GM19468 (cell line): ENCODE data around the gene SLC16A4.
"Not testable (repeated sequence)": the region's sequence is repeated elsewhere in the genome, so short reads cannot be mapped to it uniquely, and the experiment has no call there.

ENCODE experiments used
- ATAC-seq: cut with Tn5 transposase; IDR thresholded peaks from one replicate; pipeline ENCODE4 v1.9.1; 2021; ENCODE audit warnings: mild to moderate bottlenecking, moderate library complexity, moderate number of reproducible peaks; ENCODE audit not compliant: unreplicated experiment; ENCODE audit errors: extremely low read depth

Gene SLC16A4

DNA sequence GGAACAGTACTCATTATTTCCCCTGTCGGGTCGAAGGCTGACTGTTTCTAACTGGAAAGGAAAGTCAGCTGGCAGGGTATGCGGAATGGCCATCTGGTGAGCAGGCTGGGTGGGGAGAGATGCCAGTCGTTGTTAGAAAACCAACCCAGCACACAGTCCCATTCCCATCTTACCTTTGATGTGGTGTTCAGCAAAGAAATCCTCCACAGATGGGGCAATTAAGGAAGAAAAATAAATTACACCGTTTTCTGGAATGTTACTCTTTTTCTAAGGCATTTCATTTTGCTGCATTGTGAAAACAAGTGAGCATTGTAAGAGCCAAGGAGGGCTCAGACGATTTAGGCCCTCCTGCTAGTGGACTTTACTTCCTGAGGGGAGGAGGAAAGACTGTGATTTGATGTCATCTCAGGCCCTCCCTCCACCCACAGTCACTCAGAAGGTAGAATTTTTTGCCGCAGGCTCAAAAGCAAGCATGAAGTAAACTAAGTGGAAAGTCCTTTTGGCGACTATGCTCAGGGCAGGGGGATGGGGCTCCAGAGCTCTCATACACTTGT lies at the start of gene SLC16A4:
SLC16A4 (minus strand) TSS at position 335 of the 554 bp plus-strand sequence. CDS start 1,703 bp downstream, outside the sequence.
- ATAC-seq: no peak

DNA sequence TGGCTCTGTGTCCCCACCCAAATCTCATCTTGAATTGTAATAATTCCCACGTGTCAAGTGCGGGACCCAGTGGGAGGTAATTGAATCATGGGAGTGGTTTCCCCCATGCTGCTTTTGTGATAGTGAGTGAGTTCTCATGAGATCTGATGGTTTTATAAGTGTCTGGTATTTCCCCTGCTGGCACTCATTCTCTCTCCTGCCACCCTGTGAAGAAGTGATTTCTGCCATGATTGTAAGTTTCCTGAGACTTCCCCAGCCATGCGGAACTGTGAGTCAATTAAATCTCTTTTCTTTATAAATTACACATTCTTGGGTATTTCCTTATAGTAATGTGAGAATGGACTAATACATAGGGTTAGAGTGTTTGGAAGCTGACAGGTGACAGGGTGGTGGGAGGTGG lies 49.0 kb upstream of the SLC16A4 start:
- not testable (repeated sequence) for ATAC-seq

DNA sequence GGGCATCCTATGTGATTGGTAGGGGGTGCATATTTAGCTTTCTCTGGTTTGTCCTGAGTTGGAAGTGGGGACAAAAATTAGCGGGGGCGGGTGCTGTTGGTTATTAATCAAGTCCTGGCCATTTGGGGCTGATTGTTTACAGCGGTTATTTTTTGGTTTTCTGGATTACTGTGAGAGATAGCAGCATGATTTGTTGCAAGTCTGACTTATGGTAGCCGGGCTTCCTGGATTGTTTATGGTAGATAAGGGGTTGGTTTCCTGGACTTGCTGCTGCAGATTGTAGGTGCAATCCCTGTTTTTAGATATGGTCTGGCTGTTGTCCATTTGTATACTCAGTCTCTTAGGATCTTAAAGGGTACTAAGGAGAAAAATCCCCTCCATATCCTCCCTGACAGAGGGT lies 48.1 kb upstream of the SLC16A4 start:
- ATAC-seq: no peak

DNA sequence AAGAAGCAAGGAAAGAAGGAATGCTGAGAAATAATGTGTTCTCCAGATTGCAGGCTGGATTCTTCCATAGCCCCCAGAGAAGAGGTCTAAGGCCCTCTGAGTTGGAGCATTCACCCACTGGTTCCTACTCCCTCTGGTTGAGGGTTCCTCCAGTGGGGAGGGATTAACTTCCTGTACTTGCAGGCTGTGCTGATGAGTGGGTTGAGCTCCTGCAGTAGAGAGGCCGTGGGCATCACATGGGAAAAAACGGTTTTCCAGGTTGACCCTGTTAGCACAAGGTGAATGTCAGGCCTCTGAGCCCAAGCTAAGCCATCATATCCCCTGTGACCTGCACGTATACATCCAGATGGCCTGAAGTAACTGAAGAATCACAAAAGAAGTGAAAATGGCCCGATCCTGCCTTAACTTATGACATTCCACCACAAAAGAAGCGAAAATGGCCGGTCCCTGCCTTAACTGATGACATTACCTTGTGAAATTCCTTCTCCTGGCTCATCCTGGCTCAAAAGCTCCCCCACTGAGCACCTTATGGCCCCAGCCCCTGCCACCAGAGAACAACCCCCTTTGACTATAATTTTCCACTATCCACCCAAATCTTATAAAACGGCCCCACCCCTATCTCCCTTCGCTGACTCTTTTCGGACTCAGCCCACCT lies 46.9 kb upstream of the SLC16A4 start:
- not testable (repeated sequence) for ATAC-seq

DNA sequence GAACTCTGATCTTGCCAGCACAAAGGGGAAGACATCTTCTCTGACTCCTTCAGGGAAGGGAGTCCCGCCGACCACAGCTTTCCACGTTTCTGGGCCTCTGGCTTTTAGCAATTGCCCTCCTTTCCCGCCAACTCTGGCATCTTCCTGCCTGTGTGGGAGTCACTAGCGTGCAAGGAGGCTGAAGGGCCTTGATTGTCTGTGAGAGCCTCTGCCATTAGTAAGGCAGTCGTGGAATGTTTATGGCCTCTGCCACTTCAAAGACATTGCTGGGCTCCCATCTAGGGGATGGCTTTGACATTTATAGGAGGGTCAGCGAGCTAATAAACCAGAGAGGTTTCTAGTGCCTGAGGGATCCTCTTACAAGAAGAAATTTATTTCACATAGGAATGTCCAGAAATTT lies 45.8 kb upstream of the SLC16A4 start:
- no peak for ATAC-seq

DNA sequence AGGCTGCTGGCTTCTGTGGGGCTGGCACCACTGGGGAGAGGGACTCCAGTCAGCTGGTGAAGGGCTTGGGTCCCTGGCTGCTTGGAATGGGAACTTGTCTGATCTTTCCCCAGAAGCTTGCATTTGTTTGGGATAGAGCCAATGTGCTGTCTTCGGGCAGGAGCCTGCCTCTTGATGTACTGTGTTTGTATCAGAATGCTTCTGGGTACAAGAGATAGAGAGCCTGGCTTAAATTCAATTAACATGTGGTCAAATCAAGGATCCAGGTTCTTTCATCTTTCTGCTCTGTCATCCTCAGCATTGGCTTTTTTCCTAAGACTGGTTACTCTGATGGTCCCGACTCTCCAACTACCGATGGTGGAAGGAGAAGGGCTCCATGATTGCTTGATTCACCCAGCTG lies 44.1 kb upstream of the SLC16A4 start:
- no peak for ATAC-seq

DNA sequence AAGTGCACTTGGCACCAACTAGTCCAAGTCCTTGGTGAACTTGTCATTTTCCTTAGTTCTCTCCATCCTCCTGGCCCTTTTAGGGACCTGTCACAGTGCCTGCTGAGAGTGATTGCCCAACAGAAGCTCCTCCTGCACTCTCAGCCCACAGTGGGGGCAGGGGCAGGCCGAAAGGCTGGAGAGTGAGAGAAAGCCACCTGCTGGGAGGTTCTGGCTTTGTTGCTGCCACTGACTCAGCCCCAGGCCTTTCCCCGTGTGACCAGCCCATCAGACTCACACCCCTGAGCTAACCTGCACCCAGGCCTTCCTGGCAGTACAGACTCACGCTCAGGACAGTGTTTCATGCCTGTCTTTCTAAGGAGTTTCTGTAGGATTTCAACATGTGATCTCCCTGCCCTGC lies 43.0 kb upstream of the SLC16A4 start:
- ATAC-seq: no peak

DNA sequence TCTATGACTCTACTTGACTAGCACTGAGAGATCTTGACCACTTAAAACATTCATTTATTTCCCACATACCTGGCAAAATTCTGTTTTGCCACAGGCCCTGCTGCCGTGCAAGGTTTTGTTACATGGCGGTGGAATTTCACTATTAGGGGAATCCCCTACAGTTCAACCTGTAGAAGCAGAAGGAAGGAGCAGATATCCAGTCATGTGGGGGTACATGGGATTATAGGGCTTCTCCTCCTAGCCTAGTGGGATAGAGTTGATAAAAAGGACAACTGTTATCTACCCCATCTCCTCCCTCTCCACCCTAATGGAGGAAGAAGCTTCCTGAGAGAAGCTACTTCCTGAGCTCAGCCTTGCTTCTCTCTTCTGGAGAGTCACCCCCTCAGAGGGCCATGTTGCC lies 42.4 kb upstream of the SLC16A4 start:
- no peak for ATAC-seq

DNA sequence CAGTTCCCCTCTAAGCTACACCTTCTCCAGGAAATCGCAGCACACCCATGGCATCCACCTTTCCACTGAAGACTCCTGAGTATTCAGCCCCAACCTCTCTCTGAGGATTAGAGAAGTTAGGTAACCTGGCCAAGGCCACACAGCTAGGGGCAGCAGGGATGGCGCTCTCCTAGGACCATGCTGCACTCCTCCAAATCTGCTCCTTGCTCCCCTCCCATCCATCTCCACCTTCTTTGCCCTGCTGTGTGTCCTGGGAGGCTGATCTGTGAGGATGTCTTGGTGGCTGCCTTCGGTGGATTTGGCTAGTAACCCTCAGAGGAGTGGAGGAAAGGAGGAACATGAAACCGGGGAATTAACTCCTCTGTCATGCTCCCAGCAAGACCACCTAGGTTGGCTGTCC lies 40.1 kb upstream of the SLC16A4 start:
- ATAC-seq: no peak

DNA sequence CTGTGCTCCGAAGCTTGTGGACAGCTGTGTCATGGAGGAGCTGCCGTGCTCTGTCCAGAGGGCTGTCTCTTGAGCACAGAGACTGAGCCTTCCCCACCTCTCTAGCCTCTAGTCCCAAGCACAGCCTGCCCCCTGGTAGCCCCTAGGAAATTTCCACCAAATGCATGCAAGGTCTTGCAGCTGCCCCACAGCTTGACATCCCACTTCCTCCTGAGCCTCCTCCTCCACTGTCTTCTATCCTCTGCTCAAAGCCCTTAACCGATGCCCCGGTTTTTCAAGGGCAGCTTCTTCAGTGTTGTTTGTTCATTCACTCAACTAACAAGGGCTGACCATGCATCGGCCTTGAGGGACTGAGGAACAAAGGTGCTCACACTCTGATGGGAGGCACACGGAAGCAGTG lies 39.5 kb upstream of the SLC16A4 start:
- ATAC-seq: no peak

DNA sequence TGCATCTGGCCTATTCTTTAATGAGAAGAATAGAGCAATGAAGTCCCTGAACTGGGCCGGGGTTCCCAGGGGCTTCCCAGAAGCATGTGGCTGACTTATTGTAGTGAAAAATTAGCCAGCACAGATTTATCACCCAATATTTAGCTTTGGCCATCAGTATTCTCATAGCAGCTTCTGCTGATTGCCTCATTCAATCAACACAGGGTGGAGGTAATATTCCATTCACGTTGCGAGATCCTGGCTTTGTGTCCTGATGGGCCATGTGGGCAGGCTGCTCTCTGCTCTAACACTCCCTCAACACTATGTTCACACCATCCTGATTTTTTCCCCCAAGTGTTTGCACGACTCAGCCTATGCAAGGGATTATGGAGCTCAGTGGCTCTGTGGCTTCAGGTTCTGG lies 38.1 kb upstream of the SLC16A4 start:
- ATAC-seq: no peak

DNA sequence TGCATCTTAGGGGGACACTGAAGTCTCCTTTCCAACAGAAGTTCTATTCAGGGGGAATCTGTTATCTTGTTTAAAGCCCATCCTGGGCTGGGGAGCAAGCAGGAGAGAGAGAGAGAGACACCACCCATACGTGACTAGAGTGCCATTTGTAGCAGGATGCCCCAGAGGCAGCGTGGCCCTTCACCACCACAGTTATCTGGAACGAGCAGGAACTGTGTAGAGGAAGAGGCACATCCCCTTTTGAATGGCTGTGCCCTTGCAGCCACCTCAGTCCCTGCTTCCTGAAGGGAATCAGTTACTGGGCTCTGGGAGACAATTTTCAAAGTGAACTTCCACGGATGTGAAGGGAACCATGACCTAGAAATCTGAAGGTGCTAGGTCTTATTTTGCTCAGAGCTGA lies 36.0 kb upstream of the SLC16A4 start:
- ATAC-seq: no peak

DNA sequence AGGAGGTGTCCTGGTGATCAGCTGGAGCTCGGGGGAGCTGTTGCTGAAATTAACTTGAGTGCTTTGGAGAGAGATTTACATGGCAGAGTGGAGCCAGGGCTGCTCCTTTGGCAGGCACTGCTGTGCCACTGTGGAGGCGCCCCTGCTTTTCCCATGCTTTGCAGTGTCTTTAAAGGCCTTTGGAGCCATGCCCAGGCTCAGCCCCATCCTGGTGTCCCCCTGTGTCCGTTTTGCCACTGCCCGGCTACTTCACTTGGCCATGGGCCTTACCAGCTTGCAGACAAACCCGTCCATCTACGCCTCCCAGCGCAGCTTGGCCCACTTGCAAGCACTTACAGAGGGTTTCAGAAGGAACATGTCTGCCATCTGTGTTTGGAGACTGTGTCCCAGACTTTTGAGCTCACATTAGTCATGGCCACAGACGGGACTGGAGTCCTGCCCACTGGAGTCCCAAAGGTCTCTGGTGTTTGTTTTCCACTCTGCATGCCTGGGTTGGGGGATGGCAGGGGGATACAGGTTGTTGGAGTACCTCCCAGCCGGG lies 34.9 kb upstream of the SLC16A4 start:
- ATAC-seq: no peak

DNA sequence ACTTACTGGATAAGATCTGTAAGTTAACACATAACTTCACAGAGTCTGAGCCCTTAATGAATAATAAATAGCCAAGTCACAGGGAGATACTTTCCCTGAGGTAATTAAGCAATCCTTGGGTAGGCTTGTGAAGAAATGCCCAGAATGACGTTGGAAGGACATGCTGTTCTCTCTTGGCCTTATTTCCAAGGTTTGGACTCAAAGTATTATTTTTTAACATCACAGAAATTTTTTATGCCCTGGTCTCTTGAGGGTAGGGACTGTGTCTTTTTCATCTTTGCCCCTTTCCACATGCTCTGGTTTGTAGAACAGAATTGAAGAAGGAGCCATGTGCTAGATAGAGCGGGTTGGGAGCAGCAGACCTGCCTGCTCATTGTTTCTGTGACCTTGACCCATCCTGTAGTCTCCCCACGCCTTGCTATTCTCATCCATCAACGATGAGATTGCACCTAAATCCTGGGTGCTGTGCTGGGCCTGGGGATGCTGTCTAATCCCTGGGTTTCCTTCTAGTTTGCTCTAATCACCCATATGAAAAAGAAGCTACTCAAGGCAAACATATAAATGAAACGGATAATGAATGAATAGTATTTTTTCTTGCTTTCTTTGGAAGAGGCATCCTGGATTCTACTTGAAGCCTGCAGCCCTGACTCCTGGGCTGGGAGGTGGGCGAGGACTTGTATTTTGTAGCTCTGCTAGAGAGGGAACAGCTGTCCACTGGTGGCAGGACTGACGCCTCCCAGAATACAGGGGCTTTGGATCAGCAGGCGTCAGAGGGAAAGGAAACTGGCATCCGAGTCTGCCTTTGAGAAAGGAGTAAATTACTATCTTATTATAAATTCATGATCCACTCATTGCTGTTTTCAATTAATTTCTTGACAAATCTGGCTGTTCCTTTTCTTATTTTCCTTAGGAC lies 34.1 kb upstream of the SLC16A4 start:
- ATAC-seq: no peak

DNA sequence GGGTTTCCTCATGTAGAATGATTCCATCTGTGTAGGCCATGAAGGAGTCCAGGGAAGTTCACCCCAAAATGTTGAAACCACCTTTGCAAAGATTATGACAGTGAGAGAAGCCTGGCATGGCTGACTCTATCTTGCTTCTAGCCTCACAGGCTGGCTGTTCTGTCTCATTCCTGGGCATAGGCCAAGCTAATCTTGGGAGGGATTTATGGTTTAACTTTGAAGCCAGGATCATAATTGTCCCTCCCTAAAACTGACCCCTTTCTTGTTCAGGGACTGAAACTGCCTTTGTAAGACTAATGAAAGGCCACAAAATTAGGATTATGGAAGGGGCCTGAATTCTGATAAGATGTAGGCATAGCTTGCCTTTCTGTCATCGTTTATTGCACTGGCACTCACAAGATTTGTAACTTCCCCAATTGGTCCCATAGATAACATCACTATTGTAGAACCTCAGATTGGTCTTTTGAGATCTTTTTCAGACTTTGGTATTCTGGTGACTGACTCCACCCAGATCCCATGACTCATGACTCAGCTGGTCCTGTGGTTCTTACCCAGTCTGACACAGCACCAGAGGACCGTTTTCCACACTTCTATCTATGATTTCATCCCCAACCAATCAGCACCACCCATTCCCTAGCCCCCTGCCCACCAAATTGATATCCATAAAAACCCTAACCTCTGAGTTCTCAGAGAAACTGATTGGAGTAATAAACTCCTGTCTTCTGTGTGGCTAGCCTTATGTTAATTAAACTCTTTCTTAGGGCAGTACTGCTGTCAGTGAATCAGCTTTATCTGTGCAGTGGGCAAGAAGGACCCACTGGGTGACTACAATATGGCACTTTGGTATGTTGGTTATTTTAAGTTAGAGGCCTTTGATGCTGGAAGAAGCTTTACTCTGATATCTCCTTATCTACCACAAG lies 30.3 kb upstream of the SLC16A4 start:
- ATAC-seq: no peak

DNA sequence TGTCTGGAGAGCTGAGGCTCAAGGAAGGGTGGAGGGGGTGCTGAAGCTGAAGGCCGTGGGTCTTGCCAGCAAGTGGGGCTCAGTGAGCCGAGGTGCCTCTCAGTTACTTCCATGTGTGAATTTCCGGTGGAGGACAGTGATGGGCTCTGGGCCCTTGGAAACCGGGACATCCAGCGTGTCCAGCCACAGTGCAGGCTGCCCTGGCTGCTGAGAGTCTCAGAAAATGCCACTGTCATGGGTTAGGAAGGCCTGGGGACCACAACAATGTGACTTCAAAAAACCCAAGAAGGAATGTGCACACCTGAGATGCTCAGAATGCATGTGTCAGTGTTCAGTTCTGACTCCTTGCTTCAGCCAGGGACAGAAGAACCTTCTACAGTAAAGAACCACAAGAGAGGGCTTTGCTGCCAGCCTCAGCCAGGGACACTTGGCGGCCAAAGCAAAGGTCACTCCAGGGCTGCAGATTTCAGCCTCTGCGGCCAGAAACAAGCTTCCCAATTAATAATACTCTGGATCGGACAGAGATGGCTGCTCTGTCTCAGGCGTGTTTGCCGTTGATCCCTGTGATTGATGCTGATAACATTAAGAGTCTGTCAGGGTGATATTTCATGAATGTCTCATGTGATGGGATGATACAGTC lies 29.3 kb upstream of the SLC16A4 start:
- no peak for ATAC-seq

DNA sequence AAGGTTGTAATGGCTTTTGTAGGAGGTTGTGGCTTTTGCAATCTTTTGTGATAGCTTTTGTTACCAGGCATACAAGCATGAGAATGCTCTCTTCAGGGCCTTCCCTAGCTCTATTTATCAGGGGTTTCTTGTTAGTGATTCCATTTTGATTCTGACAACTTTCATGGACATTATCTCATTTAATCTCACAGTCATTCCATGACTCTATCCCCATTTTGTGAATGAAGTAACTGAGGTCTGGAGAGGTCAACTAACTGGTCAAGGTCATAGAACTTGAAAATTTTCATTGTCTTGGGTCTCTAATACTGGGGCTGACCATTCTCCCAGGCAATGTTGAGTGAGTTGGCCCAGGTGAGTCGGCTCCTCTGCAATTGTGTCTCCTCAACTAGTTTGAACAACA lies 27.9 kb upstream of the SLC16A4 start:
- no peak for ATAC-seq

DNA sequence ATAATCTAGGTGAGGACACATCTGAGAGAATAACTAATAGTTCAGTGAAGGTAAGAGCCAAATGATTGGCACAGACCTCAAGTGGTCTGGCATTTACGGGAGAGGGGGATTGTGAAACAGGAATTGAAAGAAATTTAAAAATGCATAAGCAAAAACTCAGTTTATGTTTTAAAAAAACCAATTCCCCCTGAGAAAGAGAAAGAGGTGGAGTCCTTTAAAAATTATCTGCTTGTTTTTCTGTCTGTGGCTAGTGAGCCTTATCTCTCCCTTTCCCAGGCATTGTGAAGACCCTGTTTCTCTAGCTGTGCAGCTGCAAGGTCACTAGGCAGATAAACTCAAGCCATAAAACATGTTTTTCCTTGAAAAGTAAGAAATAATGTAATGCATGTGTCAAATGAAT lies 22.2 kb upstream of the SLC16A4 start:
- not testable (repeated sequence) for ATAC-seq

DNA sequence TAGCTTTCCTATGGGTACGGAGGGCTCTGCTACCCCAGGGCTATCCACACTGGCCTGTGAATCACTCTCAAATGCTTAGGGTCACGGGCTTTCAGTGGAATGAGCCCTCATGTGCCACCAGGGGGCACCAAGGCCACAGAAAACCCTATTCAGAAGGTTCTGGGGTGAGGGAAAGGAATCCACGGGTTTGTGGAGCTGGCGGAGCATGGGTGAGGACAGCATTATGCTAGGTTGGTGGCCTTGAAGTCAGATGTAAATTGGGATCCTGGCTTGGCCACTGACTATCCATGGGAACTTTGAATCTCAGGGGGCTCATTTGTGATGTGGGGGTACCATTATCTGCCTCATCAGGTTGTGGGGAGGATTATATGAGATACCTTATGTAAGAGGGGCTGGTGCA lies 21.8 kb upstream of the SLC16A4 start:
- ATAC-seq: no peak
